K562 (cell line): Measurements from ENCODE around the gene SEC31A. TPM values are rescaled to one million over a fixed set of nuclear protein-coding genes. Genes with fewer than 3 reads are reported as not detected.

Experiments used
- ARHGAP35 ChIP-seq: fragments of 450-650 bp; IDR thresholded peaks from 2 replicates; pipeline ENCODE4 v1.6.1; 2018; ENCODE audit not compliant: partially characterized antibody
- BACH1 ChIP-seq: fragments of 200-800 bp; sonication (Bioruptor generic); IDR thresholded peaks from 2 replicates; pipeline ENCODE4 v1.6.1; 2016; ENCODE audit warnings: missing genetic modification characterization, missing compliant biosample characterization
- CBFB ChIP-seq: sonication (generic); formaldehyde crosslinking; IDR thresholded peaks from 2 replicates; pipeline ENCODE4 v1.4.0; 2020; ENCODE audit warnings: mild to moderate bottlenecking, missing genetic modification reagents
- CXXC5 ChIP-seq: fragments of 250-450 bp; sonication (Bioruptor Pico); IDR thresholded peaks from 2 replicates; pipeline ENCODE4 v1.8.0; 2022; ENCODE audit warnings: inconsistent platforms, mild to moderate bottlenecking, moderate library complexity
- HCFC1 ChIP-seq: IDR thresholded peaks from 2 replicates; pipeline ENCODE4 v1.6.1; 2012; ENCODE audit warnings: low read depth, low read length, improper control_type of control experiment
- KLF1 ChIP-seq: fragments of 450-650 bp; IDR thresholded peaks from 2 replicates; pipeline ENCODE4 v1.6.1; 2016; ENCODE audit warnings: missing genetic modification characterization, missing compliant biosample characterization
- NBN ChIP-seq: fragments of 450-650 bp; IDR thresholded peaks from 2 replicates; pipeline ENCODE4 v1.6.1; 2016; ENCODE audit warnings: low read depth, mild to moderate bottlenecking
- NEUROD1 ChIP-seq: fragments of 150-350 bp; IDR thresholded peaks from 2 replicates; pipeline ENCODE4 v1.6.1; 2014; ENCODE audit warnings: borderline replicate concordance, low read length, low read depth; ENCODE audit not compliant: partially characterized antibody
- NFRKB ChIP-seq: fragments of 450-650 bp; IDR thresholded peaks from 2 replicates; pipeline ENCODE4 v1.6.1; 2016; ENCODE audit warnings: low read depth
- SMAD1 ChIP-seq: fragments of 150-350 bp; IDR thresholded peaks from 2 replicates; pipeline ENCODE4 v1.6.1; 2014; ENCODE audit warnings: low read length, low read depth; ENCODE audit not compliant: partially characterized antibody
- ZZZ3 ChIP-seq: fragments of 450-650 bp; IDR thresholded peaks from 2 replicates; pipeline ENCODE4 v1.6.1; 2016; ENCODE audit warnings: antibody characterized with exemption, mild to moderate bottlenecking, moderate library complexity
- polyA plus RNA-seq, 8 experiments: library from polyadenylated mRNA; depleted of rRNA in 4 of 8; stranded (reverse) in 5 of 8; unstranded in 3 of 8; fragments of >200 nt; fragmentation: Nextera tagmentation in 2 of 8; fragmentation: Illumina TruSeq in 1 of 8; extraction: Ambion mirVana in 2 of 8; extraction: Trizol in 1 of 8; gene quantifications; 2 replicates each; pipeline versions ENCODE4 v1.2.1 to v1.2.3, GENCODE V29; 2011 to 2014; ENCODE audit warnings: inconsistent platforms in 1 of 8, missing spikeins in 1 of 8
- total RNA-seq, 7 experiments: library from RNA; depleted of rRNA in 6 of 7; stranded (reverse); fragments of >200 nt in 6 of 7; fragmentation: Illumina TruSeq in 2 of 7; extraction: Trizol in 2 of 7; gene quantifications; 2 replicates each; pipeline versions ENCODE4 v1.2.1 to v1.2.3, GENCODE V29; 2011 to 2021; ENCODE audit warnings: low replicate concordance in 1 of 7
- TF ChIP-seq, protein P1 (sequence below), 2 experiments: fragments of 450-650 bp; formaldehyde crosslinking in 1 of 2; IDR thresholded peaks; 2 replicates each; pipeline versions ENCODE4 v1.4.0 to v1.6.1; 2014 to 2020; ENCODE audit warnings: mild to moderate bottlenecking in 2 of 2, borderline replicate concordance in 1 of 2, low read depth in 1 of 2
- TF ChIP-seq, protein P2 (sequence below), 2 experiments: fragments of 250-450 bp in 1 of 2; fragments of 450-650 bp in 1 of 2; sonication (Bioruptor Pico) in 1 of 2; IDR thresholded peaks; 2 replicates each; pipeline versions ENCODE4 v1.6.1 to v1.8.0; 2016 to 2021; ENCODE audit warnings: mild to moderate bottlenecking in 2 of 2, moderate library complexity in 2 of 2, missing compliant biosample characterization in 1 of 2, missing genetic modification characterization in 1 of 2
- TF ChIP-seq, protein P3 (sequence below): IDR thresholded peaks from 2 replicates; pipeline ENCODE4 v1.6.1; 2016; ENCODE audit warnings: missing genetic modification characterization, missing compliant biosample characterization

SEC31A gene
- total and polyA plus RNA-seq, 9 of the 15 experiments (the other 6 are each of a cell fraction or from before 2014, with no cell fraction given), result 78.9 to 241 (median 173) TPM

DNA sequence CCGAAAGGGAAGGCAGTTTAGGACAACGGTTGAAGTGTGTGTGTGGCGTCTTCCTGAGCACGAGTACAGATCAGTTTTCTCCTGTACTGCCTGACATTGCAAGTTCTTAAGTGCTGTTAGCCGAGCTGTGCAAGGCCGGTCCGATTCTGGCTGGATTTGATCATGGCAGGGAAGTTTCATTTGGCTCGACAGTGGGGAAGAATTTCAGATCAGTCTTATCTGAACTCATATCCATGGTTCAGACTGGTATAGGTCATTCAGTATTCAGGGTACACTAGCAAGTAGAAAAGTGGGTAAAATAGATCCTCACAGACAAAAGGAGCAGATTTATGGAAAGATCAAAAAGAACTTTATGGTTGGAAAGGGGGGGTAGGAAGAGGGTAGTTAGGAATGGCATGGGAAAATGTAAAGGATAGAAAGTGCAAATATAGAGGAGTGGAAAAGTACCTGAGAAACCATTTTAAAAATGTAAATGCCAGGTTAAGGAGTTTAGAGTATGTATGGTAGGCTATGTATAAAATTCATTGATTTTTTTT is 10.3 kb upstream of the SEC31A start (continued):
- TF ChIP-seq, protein P1, sequence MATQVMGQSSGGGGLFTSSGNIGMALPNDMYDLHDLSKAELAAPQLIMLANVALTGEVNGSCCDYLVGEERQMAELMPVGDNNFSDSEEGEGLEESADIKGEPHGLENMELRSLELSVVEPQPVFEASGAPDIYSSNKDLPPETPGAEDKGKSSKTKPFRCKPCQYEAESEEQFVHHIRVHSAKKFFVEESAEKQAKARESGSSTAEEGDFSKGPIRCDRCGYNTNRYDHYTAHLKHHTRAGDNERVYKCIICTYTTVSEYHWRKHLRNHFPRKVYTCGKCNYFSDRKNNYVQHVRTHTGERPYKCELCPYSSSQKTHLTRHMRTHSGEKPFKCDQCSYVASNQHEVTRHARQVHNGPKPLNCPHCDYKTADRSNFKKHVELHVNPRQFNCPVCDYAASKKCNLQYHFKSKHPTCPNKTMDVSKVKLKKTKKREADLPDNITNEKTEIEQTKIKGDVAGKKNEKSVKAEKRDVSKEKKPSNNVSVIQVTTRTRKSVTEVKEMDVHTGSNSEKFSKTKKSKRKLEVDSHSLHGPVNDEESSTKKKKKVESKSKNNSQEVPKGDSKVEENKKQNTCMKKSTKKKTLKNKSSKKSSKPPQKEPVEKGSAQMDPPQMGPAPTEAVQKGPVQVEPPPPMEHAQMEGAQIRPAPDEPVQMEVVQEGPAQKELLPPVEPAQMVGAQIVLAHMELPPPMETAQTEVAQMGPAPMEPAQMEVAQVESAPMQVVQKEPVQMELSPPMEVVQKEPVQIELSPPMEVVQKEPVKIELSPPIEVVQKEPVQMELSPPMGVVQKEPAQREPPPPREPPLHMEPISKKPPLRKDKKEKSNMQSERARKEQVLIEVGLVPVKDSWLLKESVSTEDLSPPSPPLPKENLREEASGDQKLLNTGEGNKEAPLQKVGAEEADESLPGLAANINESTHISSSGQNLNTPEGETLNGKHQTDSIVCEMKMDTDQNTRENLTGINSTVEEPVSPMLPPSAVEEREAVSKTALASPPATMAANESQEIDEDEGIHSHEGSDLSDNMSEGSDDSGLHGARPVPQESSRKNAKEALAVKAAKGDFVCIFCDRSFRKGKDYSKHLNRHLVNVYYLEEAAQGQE (IDR thresholded peaks at IDR 0.05; ENCODE audit: borderline replicate concordance), result no peak
- TF ChIP-seq, protein P1 (CRISPR knock-in tag; IDR thresholded peaks at IDR 0.05; ENCODE audit: low read depth), result 0 out of 2 replicates have a peak, but pooled peaks have one; percentile 1
- TF ChIP-seq NBN, result peak; percentile 48; the same call in 1 of the 2 replicates
- no peak for TF ChIP-seq KLF1 (tag)
- no peak for TF ChIP-seq SMAD1
- peak; percentile 66 for TF ChIP-seq ARHGAP35
- 0 out of 2 replicates have a peak, but pooled peaks have one; percentile 48 for TF ChIP-seq BACH1 (tag)
- peak; percentile 32; the same call in 1 of the 2 replicates for TF ChIP-seq ZZZ3
- TF ChIP-seq, protein P2, sequence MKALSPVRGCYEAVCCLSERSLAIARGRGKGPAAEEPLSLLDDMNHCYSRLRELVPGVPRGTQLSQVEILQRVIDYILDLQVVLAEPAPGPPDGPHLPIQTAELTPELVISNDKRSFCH (CRISPR knock-in tag; IDR thresholded peaks at IDR 0.05), result no peak
- TF ChIP-seq, protein P2 (tag; IDR thresholded peaks at IDR 0.05), result 0 out of 2 replicates have a peak, but pooled peaks have one; percentile 11
- TF ChIP-seq, protein P3, sequence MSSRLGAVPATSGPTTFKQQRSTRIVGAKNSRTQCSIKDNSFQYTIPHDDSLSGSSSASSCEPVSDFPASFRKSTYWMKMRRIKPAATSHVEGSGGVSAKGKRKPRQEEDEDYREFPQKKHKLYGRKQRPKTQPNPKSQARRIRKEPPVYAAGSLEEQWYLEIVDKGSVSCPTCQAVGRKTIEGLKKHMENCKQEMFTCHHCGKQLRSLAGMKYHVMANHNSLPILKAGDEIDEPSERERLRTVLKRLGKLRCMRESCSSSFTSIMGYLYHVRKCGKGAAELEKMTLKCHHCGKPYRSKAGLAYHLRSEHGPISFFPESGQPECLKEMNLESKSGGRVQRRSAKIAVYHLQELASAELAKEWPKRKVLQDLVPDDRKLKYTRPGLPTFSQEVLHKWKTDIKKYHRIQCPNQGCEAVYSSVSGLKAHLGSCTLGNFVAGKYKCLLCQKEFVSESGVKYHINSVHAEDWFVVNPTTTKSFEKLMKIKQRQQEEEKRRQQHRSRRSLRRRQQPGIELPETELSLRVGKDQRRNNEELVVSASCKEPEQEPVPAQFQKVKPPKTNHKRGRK (tag), result peak; percentile 40; the same call in 1 of the 2 replicates
- no peak for TF ChIP-seq NEUROD1
- peak; percentile 92 for TF ChIP-seq NFRKB
- no peak for TF ChIP-seq CBFB (CRISPR knock-in tag)
- no peak for TF ChIP-seq HCFC1
- TF ChIP-seq CXXC5, result no peak
